Measurements from ENCODE around the gene ROBO1.

ROBO1 gene

DNA sequence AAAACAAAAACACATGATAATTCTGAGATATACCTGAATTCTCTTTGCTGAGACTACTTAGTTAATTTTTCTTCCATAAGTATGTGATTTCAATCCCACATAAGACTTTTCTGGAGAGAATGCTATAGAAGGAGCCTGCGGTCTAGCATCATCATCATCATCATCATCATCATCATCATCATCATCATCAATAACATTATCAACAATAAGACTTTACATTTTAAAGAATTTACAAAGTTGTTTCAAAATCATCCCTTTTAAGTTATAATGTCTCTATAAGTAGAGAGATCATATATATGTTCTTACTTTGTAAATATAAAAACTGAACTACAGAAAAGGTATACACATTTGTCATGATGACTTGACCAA lies 965.3 kb downstream of the ROBO1 start:
- Histone ChIP-seq H3K4me1 (ENCODE audit: control insufficient read depth, insufficient read depth, low read length) (peaks cover 11% of the 10 kb centered on the region), H3K9ac (ENCODE audit: low read depth, low read length) (no peak overlapping the region), H3K36me3 (ENCODE audit: insufficient read depth, low read length) (no peaks in the 10 kb centered on the region), H3K27me3 (ENCODE audit: control insufficient read depth, insufficient read depth, low read length) (no peaks in the 10 kb centered on the region), H3K4me2 (ENCODE audit: low read length) (no peak overlapping the region), H3K4me3 (ENCODE audit: low read length) (no peak overlapping the region), H3K9me3 (replicated peaks; ENCODE audit: low read length) (no peaks in the 10 kb centered on the region)

DNA sequence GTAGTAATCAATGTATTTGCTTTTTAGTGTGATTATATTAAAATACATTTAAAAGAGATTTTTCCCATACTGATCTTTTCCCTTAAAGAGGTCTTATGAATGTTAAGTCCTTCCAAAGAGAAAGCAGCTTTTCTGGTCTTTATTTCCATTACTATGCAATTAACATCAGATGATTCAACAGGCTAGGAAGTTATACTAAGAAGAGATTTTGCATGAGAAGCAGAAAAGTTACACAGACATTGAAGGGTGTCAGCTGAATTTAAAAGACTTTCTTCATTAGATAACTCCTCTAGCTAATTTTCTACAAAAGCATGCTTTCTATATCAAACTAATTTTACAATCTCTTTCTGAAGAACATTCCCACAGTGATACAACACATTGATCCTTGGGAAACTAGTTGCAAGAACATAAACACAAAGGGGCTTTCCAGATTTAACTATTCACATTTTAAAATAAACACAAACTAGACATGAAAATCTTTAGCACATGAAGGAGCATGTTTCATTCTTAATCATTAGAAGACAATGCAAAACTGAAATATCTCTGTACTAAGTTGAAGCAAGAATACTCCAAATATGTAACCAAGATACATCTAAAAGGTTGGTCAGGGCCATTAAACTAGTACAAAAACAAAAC lies 965.8 kb downstream of the ROBO1 start:
- no peaks in the 10 kb centered on the region for H3K36me3 ChIP-seq (ENCODE audit: insufficient read depth, low read length)
- no peak overlapping the region for H3K9ac ChIP-seq (ENCODE audit: low read depth, low read length)
- H3K4me2 ChIP-seq (ENCODE audit: low read length) = no peak overlapping the region
- H3K4me1 ChIP-seq (ENCODE audit: control insufficient read depth, insufficient read depth, low read length) = peaks cover 11% of the 10 kb centered on the region
- H3K27me3 ChIP-seq (ENCODE audit: control insufficient read depth, insufficient read depth, low read length) = no peaks in the 10 kb centered on the region
- H3K9me3 ChIP-seq (replicated peaks; ENCODE audit: low read length) = no peaks in the 10 kb centered on the region
- no peak overlapping the region for H3K4me3 ChIP-seq (ENCODE audit: low read length)

DNA sequence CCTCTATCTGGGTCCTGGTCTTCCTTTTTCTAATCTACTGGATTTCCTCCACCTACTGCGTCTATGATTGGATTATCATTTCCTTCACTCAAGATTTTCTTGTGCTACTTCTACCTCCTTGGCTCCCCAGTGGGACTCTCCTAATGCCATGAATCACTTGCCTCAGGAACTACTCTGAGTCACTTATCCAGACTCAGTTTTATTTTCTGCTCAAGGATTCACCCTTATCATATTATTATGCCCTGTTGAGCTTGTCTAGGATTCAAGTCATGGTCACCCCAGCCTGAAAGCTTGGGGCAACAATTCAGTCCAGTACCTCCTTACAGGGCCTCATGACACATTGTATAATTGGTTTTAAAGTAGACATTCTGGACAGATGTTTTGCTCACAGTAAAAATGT lies 968.1 kb downstream of the ROBO1 start:
- H3K4me2 ChIP-seq (ENCODE audit: low read length) = no peak overlapping the region
- H3K27me3 ChIP-seq (ENCODE audit: control insufficient read depth, insufficient read depth, low read length) = no peaks in the 10 kb centered on the region
- no peak overlapping the region for H3K9ac ChIP-seq (ENCODE audit: low read depth, low read length)
- no peaks in the 10 kb centered on the region for H3K36me3 ChIP-seq (ENCODE audit: insufficient read depth, low read length)
- no peak overlapping the region for H3K4me3 ChIP-seq (ENCODE audit: low read length)
- H3K9me3 ChIP-seq (replicated peaks; ENCODE audit: low read length) = no peaks in the 10 kb centered on the region
- H3K4me1 ChIP-seq (ENCODE audit: control insufficient read depth, insufficient read depth, low read length) = peaks cover 5% of the 10 kb centered on the region

DNA sequence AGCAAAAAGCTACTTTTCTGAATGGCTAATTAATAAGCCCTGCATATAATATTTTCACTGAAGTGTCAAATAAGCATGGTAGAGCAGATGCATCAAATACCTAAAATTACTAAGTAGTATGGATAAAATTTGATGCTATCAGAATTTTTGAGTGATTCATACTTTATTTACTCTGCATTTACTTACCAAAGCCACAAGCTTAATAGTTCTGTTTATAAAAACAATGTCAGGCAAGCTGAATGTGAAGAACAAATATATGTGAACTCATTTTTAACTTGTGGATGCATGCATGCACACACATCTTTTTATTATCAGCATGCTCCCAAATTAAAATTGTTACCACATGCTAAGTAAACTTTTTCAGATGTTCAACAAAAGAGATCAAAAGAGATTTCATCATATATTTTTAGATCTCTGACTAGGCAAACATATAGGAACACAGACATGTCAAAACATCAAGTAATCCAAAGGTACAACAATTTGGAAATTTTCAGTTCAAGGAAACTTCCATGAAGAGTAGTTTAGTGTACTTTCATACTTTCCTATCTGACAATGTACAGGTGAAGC lies 969.4 kb downstream of the ROBO1 start:
- Histone ChIP-seq H3K4me2 (ENCODE audit: low read length) (no peak overlapping the region), H3K9me3 (replicated peaks; ENCODE audit: low read length) (no peaks in the 10 kb centered on the region), H3K27me3 (ENCODE audit: control insufficient read depth, insufficient read depth, low read length) (no peaks in the 10 kb centered on the region), H3K4me1 (ENCODE audit: control insufficient read depth, insufficient read depth, low read length) (no peaks in the 10 kb centered on the region), H3K4me3 (ENCODE audit: low read length) (no peak overlapping the region), H3K36me3 (ENCODE audit: insufficient read depth, low read length) (no peaks in the 10 kb centered on the region), H3K9ac (ENCODE audit: low read depth, low read length) (no peak overlapping the region)

DNA sequence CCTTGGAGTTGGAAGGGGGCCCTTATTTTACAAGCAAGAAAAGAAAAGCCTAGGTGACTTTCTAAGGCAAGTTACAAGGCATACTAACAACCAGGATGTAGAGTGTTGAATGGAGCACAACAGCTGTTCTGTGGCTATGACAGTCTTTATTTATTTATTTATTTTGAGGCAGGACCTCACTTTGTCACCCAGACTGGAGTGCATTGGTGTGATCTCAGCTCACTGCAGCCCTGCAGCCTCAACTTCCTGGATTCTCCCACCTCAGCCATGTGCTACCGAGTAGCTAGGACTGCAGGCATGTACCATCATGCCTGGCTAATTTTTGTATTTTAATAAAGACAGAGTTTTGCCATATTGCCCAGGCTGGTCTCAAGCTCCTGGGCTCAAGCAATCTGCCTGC lies 973.4 kb downstream of the ROBO1 start:
- Histone ChIP-seq H3K36me3 (ENCODE audit: insufficient read depth, low read length) (no peaks in the 10 kb centered on the region), H3K4me3 (ENCODE audit: low read length) (no peak overlapping the region), H3K9me3 (replicated peaks; ENCODE audit: low read length) (no peaks in the 10 kb centered on the region), H3K4me1 (ENCODE audit: control insufficient read depth, insufficient read depth, low read length) (no peaks in the 10 kb centered on the region), H3K27me3 (ENCODE audit: control insufficient read depth, insufficient read depth, low read length) (no peaks in the 10 kb centered on the region), H3K4me2 (ENCODE audit: low read length) (no peak overlapping the region), H3K9ac (ENCODE audit: low read depth, low read length) (no peak overlapping the region)

DNA sequence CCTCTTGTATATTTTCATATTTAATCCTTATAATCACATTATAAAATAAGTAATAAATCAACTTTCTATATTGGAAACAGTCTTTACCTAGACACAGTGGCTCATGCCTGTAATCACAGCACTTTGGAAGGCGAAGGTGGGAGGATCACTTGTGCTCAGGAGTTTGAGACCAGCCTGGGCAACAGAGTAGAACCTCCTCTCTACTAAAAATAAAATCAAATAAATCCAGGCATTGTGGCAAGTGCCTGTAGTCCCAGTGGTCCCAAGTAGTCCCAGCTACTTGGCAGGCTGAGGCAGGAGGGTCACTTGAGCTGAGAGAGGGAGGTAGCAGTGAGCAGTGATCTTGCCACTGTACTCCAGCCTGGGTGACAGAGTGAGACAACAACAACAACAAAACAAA lies 975.1 kb downstream of the ROBO1 start:
- Histone ChIP-seq H3K9ac (ENCODE audit: low read depth, low read length) (no peak overlapping the region), H3K4me3 (ENCODE audit: low read length) (no peak overlapping the region), H3K4me2 (ENCODE audit: low read length) (no peak overlapping the region), H3K27me3 (ENCODE audit: control insufficient read depth, insufficient read depth, low read length) (no peaks in the 10 kb centered on the region), H3K9me3 (replicated peaks; ENCODE audit: low read length) (no peaks in the 10 kb centered on the region), H3K4me1 (ENCODE audit: control insufficient read depth, insufficient read depth, low read length) (no peaks in the 10 kb centered on the region), H3K36me3 (ENCODE audit: insufficient read depth, low read length) (no peaks in the 10 kb centered on the region)

DNA sequence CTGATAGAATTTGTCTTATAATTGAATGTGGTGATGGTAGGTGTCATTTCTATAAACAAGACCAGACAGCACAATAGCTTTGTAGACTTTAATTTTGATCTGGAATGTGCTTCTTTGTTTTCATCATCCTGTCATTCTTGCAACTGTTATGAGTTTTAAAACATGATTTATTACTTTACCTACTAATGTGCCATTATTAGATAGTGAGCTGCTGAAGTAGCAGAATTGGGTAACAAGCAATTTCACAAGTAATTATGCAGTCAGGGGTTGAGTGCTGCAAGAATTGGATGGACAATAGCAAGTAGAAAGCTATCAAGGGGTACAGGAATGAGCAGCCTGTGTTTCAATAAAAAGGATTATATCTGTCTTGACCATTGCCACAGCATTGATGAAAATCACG lies 975.6 kb downstream of the ROBO1 start:
- no peaks in the 10 kb centered on the region for H3K4me1 ChIP-seq (ENCODE audit: control insufficient read depth, insufficient read depth, low read length)
- no peak overlapping the region for H3K9ac ChIP-seq (ENCODE audit: low read depth, low read length)
- H3K4me3 ChIP-seq (ENCODE audit: low read length) = no peak overlapping the region
- no peaks in the 10 kb centered on the region for H3K27me3 ChIP-seq (ENCODE audit: control insufficient read depth, insufficient read depth, low read length)
- no peak overlapping the region for H3K4me2 ChIP-seq (ENCODE audit: low read length)
- no peaks in the 10 kb centered on the region for H3K36me3 ChIP-seq (ENCODE audit: insufficient read depth, low read length)
- H3K9me3 ChIP-seq (replicated peaks; ENCODE audit: low read length) = no peaks in the 10 kb centered on the region

DNA sequence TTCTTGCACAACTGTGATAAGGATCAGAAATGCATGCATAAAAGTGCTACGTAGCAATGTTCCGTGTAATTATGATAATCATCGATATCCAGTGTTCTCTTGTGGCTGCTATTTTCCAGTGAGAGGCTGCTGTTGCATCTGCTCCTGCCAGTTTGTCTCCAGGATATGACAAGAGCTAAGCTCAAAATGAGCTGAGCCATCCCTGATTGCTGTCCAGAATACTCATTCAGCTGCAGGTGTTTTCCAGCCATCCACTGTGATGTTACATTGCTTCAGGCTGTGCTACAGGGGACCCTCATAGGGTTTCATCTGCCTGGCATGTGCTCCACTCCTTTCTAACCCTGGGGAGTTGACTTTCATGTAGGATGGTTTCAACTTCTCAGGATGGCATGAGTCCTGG lies 976.0 kb downstream of the ROBO1 start:
- Histone ChIP-seq H3K4me3 (ENCODE audit: low read length) (no peak overlapping the region), H3K27me3 (ENCODE audit: control insufficient read depth, insufficient read depth, low read length) (no peaks in the 10 kb centered on the region), H3K9me3 (replicated peaks; ENCODE audit: low read length) (no peaks in the 10 kb centered on the region), H3K36me3 (ENCODE audit: insufficient read depth, low read length) (no peaks in the 10 kb centered on the region), H3K4me1 (ENCODE audit: control insufficient read depth, insufficient read depth, low read length) (no peaks in the 10 kb centered on the region), H3K4me2 (ENCODE audit: low read length) (no peak overlapping the region), H3K9ac (ENCODE audit: low read depth, low read length) (no peak overlapping the region)

DNA sequence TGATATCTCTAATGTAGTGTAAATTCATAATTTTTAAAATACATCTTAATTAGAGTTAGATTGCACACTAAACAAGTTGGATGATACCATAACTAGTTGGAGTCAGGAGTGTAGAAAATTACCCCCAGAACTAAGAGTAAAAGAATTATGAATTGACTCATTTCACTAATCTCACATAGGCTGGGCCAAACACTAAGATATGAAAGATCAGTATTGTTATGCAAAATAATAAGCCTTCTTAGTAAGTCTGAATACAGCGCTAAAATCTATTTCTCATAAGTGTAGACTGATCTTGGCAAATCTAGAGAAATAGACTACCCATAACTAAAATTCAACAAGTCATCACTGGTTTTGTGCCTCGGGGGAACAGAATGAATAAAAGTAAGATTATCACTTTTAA lies 979.0 kb downstream of the ROBO1 start:
- H3K27me3 ChIP-seq (ENCODE audit: control insufficient read depth, insufficient read depth, low read length) = no peaks in the 10 kb centered on the region
- no peak overlapping the region for H3K4me2 ChIP-seq (ENCODE audit: low read length)
- no peak overlapping the region for H3K4me3 ChIP-seq (ENCODE audit: low read length)
- H3K36me3 ChIP-seq (ENCODE audit: insufficient read depth, low read length) = no peaks in the 10 kb centered on the region
- no peaks in the 10 kb centered on the region for H3K9me3 ChIP-seq (replicated peaks; ENCODE audit: low read length)
- H3K4me1 ChIP-seq (ENCODE audit: control insufficient read depth, insufficient read depth, low read length) = no peaks in the 10 kb centered on the region
- H3K9ac ChIP-seq (ENCODE audit: low read depth, low read length) = no peak overlapping the region

DNA sequence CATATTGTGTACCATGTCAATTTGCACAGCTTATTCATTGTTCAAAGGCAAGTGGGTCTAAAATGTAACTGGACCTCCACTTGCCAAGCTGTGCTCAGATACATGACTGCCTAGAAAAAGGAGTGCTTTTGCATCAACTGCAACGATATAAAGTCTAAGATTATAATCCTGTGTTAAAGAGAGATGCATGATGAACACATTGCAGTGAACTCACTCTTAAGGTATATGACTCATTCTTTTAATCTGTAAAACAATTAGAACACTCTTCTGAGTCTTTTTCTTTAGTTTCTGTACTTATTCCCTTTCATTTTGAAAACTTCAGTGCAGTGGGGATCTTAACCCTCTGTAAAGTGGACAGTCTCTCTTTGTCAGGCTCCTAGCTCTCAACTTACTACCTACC lies 982.8 kb downstream of the ROBO1 start:
- no peak overlapping the region for H3K4me2 ChIP-seq (ENCODE audit: low read length)
- no peak overlapping the region for H3K9ac ChIP-seq (ENCODE audit: low read depth, low read length)
- no peaks in the 10 kb centered on the region for H3K27me3 ChIP-seq (ENCODE audit: control insufficient read depth, insufficient read depth, low read length)
- no peaks in the 10 kb centered on the region for H3K9me3 ChIP-seq (replicated peaks; ENCODE audit: low read length)
- H3K4me3 ChIP-seq (ENCODE audit: low read length) = no peak overlapping the region
- H3K4me1 ChIP-seq (ENCODE audit: control insufficient read depth, insufficient read depth, low read length) = no peaks in the 10 kb centered on the region
- H3K36me3 ChIP-seq (ENCODE audit: insufficient read depth, low read length) = no peaks in the 10 kb centered on the region

DNA sequence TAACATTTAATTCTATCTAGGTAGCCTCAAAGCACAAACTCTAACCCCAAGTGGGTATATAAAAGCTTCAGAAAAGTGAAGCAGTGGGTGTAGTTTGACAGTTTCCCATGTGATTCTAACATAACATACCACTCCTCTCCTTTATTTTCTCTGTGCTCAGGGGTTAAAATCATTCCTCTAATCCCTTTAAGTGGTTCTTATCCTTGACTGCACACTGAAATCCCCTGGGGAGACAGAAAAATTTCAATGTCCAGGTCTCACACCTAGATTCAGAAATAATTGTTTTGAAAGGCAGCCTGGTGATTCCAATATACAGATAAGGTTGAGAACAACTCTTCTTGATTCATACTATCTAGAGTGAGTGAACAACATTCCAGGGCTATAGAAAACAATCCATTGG lies 986.4 kb downstream of the ROBO1 start:
- Histone ChIP-seq H3K27me3 (ENCODE audit: control insufficient read depth, insufficient read depth, low read length) (no peaks in the 10 kb centered on the region), H3K4me2 (ENCODE audit: low read length) (no peak overlapping the region), H3K9ac (ENCODE audit: low read depth, low read length) (no peak overlapping the region), H3K36me3 (ENCODE audit: insufficient read depth, low read length) (no peaks in the 10 kb centered on the region), H3K4me3 (ENCODE audit: low read length) (no peak overlapping the region), H3K4me1 (ENCODE audit: control insufficient read depth, insufficient read depth, low read length) (no peaks in the 10 kb centered on the region), H3K9me3 (replicated peaks; ENCODE audit: low read length) (no peaks in the 10 kb centered on the region)

DNA sequence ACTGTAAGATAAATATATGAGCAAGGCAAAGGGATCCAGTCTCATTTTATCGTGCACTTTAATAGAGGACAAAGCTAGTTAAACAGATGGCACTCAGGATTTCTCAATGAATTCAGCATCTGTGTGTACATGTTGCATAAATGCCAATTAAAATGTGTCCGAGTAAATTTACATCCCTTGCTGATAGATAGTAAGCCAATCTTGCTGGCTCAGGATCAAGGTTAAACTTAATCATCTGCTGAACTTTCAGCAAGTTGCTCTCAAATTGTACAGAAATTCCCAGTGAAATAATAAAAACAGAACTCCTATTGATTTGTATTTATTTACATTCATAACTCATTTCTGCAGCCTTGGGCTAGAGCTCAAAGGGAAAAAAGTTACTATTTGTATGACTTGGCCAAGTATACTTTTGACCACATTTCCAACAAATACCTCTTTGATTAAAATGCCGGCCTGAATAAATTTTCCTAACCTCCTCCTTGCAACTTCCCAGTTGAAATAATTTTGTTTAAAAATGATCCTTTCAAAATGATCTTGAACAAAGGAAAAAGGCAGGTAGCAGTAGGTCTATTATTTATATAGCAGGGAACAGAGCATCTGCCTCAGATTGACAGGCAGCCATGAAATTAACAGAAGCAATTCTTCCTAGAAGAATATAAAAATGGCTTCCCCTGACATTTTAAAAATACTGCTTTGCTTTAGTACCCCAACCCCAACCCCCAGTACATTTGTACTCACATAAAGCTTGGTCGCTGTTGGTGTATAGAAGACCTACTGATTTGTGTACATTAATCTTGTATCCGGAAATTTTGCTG lies 1001.9 kb downstream of the ROBO1 start:
- no peaks in the 10 kb centered on the region for H3K4me1 ChIP-seq (ENCODE audit: control insufficient read depth, insufficient read depth, low read length)
- H3K9me3 ChIP-seq (replicated peaks; ENCODE audit: low read length) = no peaks in the 10 kb centered on the region
- H3K4me2 ChIP-seq (ENCODE audit: low read length) = no peak overlapping the region
- no peaks in the 10 kb centered on the region for H3K27me3 ChIP-seq (ENCODE audit: control insufficient read depth, insufficient read depth, low read length)
- no peaks in the 10 kb centered on the region for H3K36me3 ChIP-seq (ENCODE audit: insufficient read depth, low read length)
- H3K4me3 ChIP-seq (ENCODE audit: low read length) = no peak overlapping the region
- H3K9ac ChIP-seq (ENCODE audit: low read depth, low read length) = no peak overlapping the region
